HG03103 (cell line): ENCODE data around the gene TRIM6.

Source experiments
- ATAC-seq: cut with Tn5 transposase; IDR thresholded peaks from one replicate; pipeline ENCODE4 v1.9.1; 2021; ENCODE audit warnings: low read depth; ENCODE audit not compliant: unreplicated experiment

The TRIM6 gene

GRCh38 chr11:5658318-5658717, 61.9 kb downstream of the TRIM6 start:
- ATAC-seq = no peak
